GM06990 (cell line): ENCODE data around the gene UQCR10.

ENCODE experiments used
- DNase-seq: peaks from one replicate; pipeline ENCODE4 v3.0.0-alpha.2; 2011; ENCODE audit not compliant: insufficient read length; ENCODE audit errors: extremely low read depth
- H3K27me3 ChIP-seq: replicated peaks from 2 replicates; pipeline ENCODE4 v1.6.0; 2011; ENCODE audit warnings: low read length; ENCODE audit not compliant: control insufficient read depth, insufficient read depth
- H3K36me3 ChIP-seq: 2 replicates; pipeline ENCODE4 v1.5.1; 2011; ENCODE audit warnings: low read length; ENCODE audit not compliant: control insufficient read depth, insufficient read depth
- H3K4me3 ChIP-seq: replicated peaks from 2 replicates; pipeline ENCODE4 v1.5.1; 2011; ENCODE audit warnings: low read depth, mild to moderate bottlenecking, control low read depth, low read length
- CTCF ChIP-seq: IDR thresholded peaks from 2 replicates; pipeline ENCODE4 v1.5.1; 2011; ENCODE audit warnings: low read length, control low read depth, mild to moderate bottlenecking, inconsistent platforms; ENCODE audit not compliant: insufficient read depth, poor library complexity, severe bottlenecking

The UQCR10 gene

GRCh38 chr22:29738118-29738815 is 28.9 kb upstream of the UQCR10 start:
- TF ChIP-seq CTCF = no peak
- Histone ChIP-seq H3K27me3 (no peaks in the 10 kb centered on the region), H3K36me3 (no peaks in the 10 kb centered on the region; the same call in none of the 2 replicates), H3K4me3 (no peak overlapping the region)
- no peak for DNase-seq

- DNase-seq = no peak
- TF ChIP-seq CTCF = no peak
- no peak overlapping the region for H3K4me3 ChIP-seq
- H3K27me3 ChIP-seq = no peaks in the 10 kb centered on the region
- H3K36me3 ChIP-seq = no peaks in the 10 kb centered on the region; the same call in none of the 2 replicates
These were observed 27.8 kb upstream of the UQCR10 start for GRCh38 chr22:29739346-29739875.

GRCh38 chr22:29740216-29740615 is 27.0 kb upstream of the UQCR10 start:
- no peaks in the 10 kb centered on the region for H3K27me3 ChIP-seq
- TF ChIP-seq CTCF = no peak

GRCh38 chr22:29741926-29742325 is 25.2 kb upstream of the UQCR10 start:
- Histone ChIP-seq H3K27me3 (no peaks in the 10 kb centered on the region), H3K36me3 (peaks cover 2% of the 10 kb centered on the region; the same call in 1 of the 2 replicates), H3K4me3 (no peak overlapping the region)
- DNase-seq = no peak
- no peak for TF ChIP-seq CTCF

More at GRCh38 chr22:29740216-29740615, 27.0 kb upstream of the UQCR10 start:
- Histone ChIP-seq H3K4me3 (no peak overlapping the region), H3K36me3 (no peaks in the 10 kb centered on the region; the same call in none of the 2 replicates)
- no peak for DNase-seq

- TF ChIP-seq CTCF = no peak
- Histone ChIP-seq H3K36me3 (peaks cover 3% of the 10 kb centered on the region), H3K4me3 (no peak overlapping the region), H3K27me3 (no peaks in the 10 kb centered on the region)
- no peak for DNase-seq
These were observed 24.8 kb upstream of the UQCR10 start for GRCh38 chr22:29742326-29742725.
